Lung (tissue), 12 donors: Measurements from ENCODE around the gene PRKG1. TPM values are rescaled to one million over a fixed set of nuclear protein-coding genes. Genes with fewer than 3 reads are reported as not detected.
A peak's percentile ranks its signal among the peaks of the same experiment; 100 is the strongest.

ENCODE experiments used
- ATAC-seq: fragments of 200-7000 bp; cut with Tn5 transposase; one replicate; pipeline ENCODE4 v1.9.1; 2020; ENCODE audit warnings: moderate number of reproducible peaks; ENCODE audit not compliant: insufficient read depth, low FRiP score
- DNase-seq, 3 donors: peaks; one replicate each; pipeline ENCODE4 v3.0.0-alpha.2; 2013 to 2017
- H3K27ac ChIP-seq, 2 donors: one replicate each; pipeline ENCODE4 v1.5.1; 2013; ENCODE audit warnings: mild to moderate bottlenecking in 2 of 2, moderate library complexity in 2 of 2, control low read depth in 1 of 2, inconsistent platforms in 1 of 2, low read depth in 1 of 2, low read length in 1 of 2
- H3K27me3 ChIP-seq, 3 donors: one replicate each; pipeline ENCODE4 v1.5.1; 2013; ENCODE audit warnings: low read length in 2 of 3; ENCODE audit not compliant: control insufficient read depth in 3 of 3, insufficient read depth in 3 of 3
- H3K36me3 ChIP-seq, 4 donors: one replicate each; pipeline ENCODE4 v1.5.1; 2013; ENCODE audit warnings: low read length in 4 of 4, mild to moderate bottlenecking in 1 of 4, moderate library complexity in 1 of 4; ENCODE audit not compliant: control insufficient read depth in 4 of 4, insufficient read depth in 4 of 4
- H3K4me1 ChIP-seq, 5 donors: one replicate each; pipeline ENCODE4 v1.5.1; 2013; ENCODE audit warnings: low read length in 5 of 5, mild to moderate bottlenecking in 2 of 5, moderate library complexity in 1 of 5; ENCODE audit not compliant: control insufficient read depth in 5 of 5, insufficient read depth in 5 of 5
- H3K4me3 ChIP-seq: one replicate; pipeline ENCODE4 v1.5.1; 2013; ENCODE audit warnings: mild to moderate bottlenecking, control low read depth, moderate library complexity
- H3K9ac ChIP-seq, 2 donors: one replicate each; pipeline ENCODE4 v1.5.1; 2013; ENCODE audit warnings: low read length in 2 of 2, control low read depth in 1 of 2; ENCODE audit not compliant: insufficient read depth in 1 of 2
- H3K9me3 ChIP-seq, 4 donors: one replicate each; pipeline ENCODE4 v1.5.1; 2013; ENCODE audit warnings: low read length in 3 of 4, mild to moderate bottlenecking in 1 of 4, moderate library complexity in 1 of 4; ENCODE audit not compliant: control insufficient read depth in 4 of 4, insufficient read depth in 3 of 4
- CTCF ChIP-seq: IDR thresholded peaks from 2 replicates; pipeline ENCODE4 v1.5.1; 2012; ENCODE audit warnings: mild to moderate bottlenecking; ENCODE audit errors: control extremely low read depth, extremely low read depth
- WGBS, 2 donors: extraction: QIAGEN DNeasy Blood & Tissue Kit; methylation state at CpG; one replicate each; pipeline ENCODE4 v1.1.7; 2013; 5-methylcytosine and 5-hydroxymethylcytosine counted together
- polyA plus RNA-seq, 2 donors: library from polyadenylated mRNA; stranded (reverse); fragments of 200-250 nt; gene quantifications; one replicate each; pipeline ENCODE4 v1.2.1, GENCODE V29; 2013
- total RNA-seq, 2 donors: library from RNA; depleted of rRNA in 1 of 2; stranded (reverse); fragments of >200 nt in 1 of 2; gene quantifications; one replicate each; pipeline ENCODE4 v1.2.1, GENCODE V29; 2014 to 2021
- donor health status: control.
- donor health status: control.
- donor health status: Bipolar disorder and iron deficiency.
- donor health status: healthy.
- donor health status: DM: yes; HTN: yes; CAD: no.

The PRKG1 gene
- total and polyA plus RNA-seq, 4 donors, result 2.1 to 50.8 (median 15.1) TPM

GRCh38 chr10:51215951-51216834 lies 141.9 kb downstream of the PRKG1 start:
- Histone ChIP-seq H3K27me3 (no peaks in the 10 kb centered on the region), H3K27ac (no peak overlapping the region), H3K4me3 (no peak overlapping the region), H3K9ac (no peak overlapping the region), H3K36me3 (no peaks in the 10 kb centered on the region), H3K9me3 (no peaks in the 10 kb centered on the region), H3K4me1 (peaks cover 0 to 31% (median 6%) of the 10 kb centered on the region in 5 donors)
- DNase-seq (peak in 2 of 3 donors; percentile 38 to 49), ATAC-seq (no peak)
- no peak for TF ChIP-seq CTCF
- whole genome bisulfite sequencing, 2 donors, result 74 to 83% methylated on average over 3 of the region's 3 CpGs

GRCh38 chr10:51217505-51217904 lies 143.2 kb downstream of the PRKG1 start:
- peaks cover 0 to 31% (median 6%) of the 10 kb centered on the region in 5 donors for H3K4me1 ChIP-seq
- no peaks in the 10 kb centered on the region for H3K9me3 ChIP-seq
- no peak overlapping the region for H3K4me3 ChIP-seq
- H3K36me3 ChIP-seq, result no peaks in the 10 kb centered on the region
- H3K27ac ChIP-seq, result no peak overlapping the region
- DNase-seq, result no peak
- 48 to 62% methylated on average over 1 of the region's 1 CpG for WGBS, 2 donors
- ATAC-seq, result no peak
- H3K9ac ChIP-seq, result no peak overlapping the region
- no peaks in the 10 kb centered on the region for H3K27me3 ChIP-seq
- TF ChIP-seq CTCF, result no peak

- WGBS, 2 donors, result 60 to 73% methylated on average over 5 of the region's 5 CpGs
- Histone ChIP-seq H3K27ac (peak overlapping the region in 1 of 2 donors; percentile 31), H3K4me3 (no peak overlapping the region), H3K4me1 (peaks cover 0 to 22% (median 8%) of the 10 kb centered on the region in 5 donors), H3K9me3 (no peaks in the 10 kb centered on the region), H3K27me3 (no peaks in the 10 kb centered on the region), H3K9ac (peak overlapping the region in 1 of 2 donors; percentile 44), H3K36me3 (no peaks in the 10 kb centered on the region)
- ATAC-seq, result no peak
- TF ChIP-seq CTCF, result no peak
- DNase-seq, result peak; percentile 32 to 83 (median 79)
Observed at GRCh38 chr10:51224671-51225161, 150.4 kb downstream of the PRKG1 start.
